ENCODE measurements around the gene PRDX5. TPM values are rescaled to one million over a fixed set of nuclear protein-coding genes. Genes with fewer than 3 reads are reported as not detected.
"Not testable (repeated sequence)": the region's sequence is repeated elsewhere in the genome, so short reads cannot be mapped to it uniquely, and the experiment has no call there.

The PRDX5 gene
- total RNA-seq, 1 donor from 2014 or later = 264 TPM

GRCh38 chr11:64314805-64315561 lies 2.9 kb upstream of the PRDX5 start:
- Mint-ChIP-seq H3K36me3 (ENCODE audit: low read depth, unreplicated experiment) (peaks cover 18% of the 10 kb centered on the region), H3K27ac (ENCODE audit: unreplicated experiment) (no peak overlapping the region), H3K4me1 (ENCODE audit: unreplicated experiment) (peaks cover 21% of the 10 kb centered on the region), H3K27me3 (ENCODE audit: unreplicated experiment) (peaks cover 19% of the 10 kb centered on the region), H3K4me3 (ENCODE audit: unreplicated experiment) (peak overlapping the region; percentile 47), H3K9me3 (ENCODE audit: unreplicated experiment) (no peaks in the 10 kb centered on the region)
- no peak for TF ChIP-seq CTCF (IDR thresholded peaks at IDR 0.05; ENCODE audit: unreplicated experiment)
- DNase-seq (ENCODE audit: low spot score) = no peak

GRCh38 chr11:64315667-64316526 lies 2.0 kb upstream of the PRDX5 start:
- Mint-ChIP-seq H3K27me3 (ENCODE audit: unreplicated experiment) (peaks cover 23% of the 10 kb centered on the region), H3K36me3 (ENCODE audit: low read depth, unreplicated experiment) (peaks cover 26% of the 10 kb centered on the region), H3K4me3 (ENCODE audit: unreplicated experiment) (peak overlapping the region; percentile 94), H3K4me1 (ENCODE audit: unreplicated experiment) (peaks cover 21% of the 10 kb centered on the region)
- H3K9me3 Mint-ChIP-seq (ENCODE audit: unreplicated experiment); DNase-seq (ENCODE audit: low spot score); H3K27ac Mint-ChIP-seq (ENCODE audit: unreplicated experiment): not testable (repeated sequence)

- Mint-ChIP-seq H3K36me3 (ENCODE audit: low read depth, unreplicated experiment) (peaks cover 33% of the 10 kb centered on the region), H3K27me3 (ENCODE audit: unreplicated experiment) (peaks cover 23% of the 10 kb centered on the region), H3K4me1 (ENCODE audit: unreplicated experiment) (peaks cover 22% of the 10 kb centered on the region), H3K4me3 (ENCODE audit: unreplicated experiment) (peak overlapping the region; percentile 94), H3K27ac (ENCODE audit: unreplicated experiment) (peak overlapping the region; percentile 92), H3K9me3 (ENCODE audit: unreplicated experiment) (no peaks in the 10 kb centered on the region)
- no peak for DNase-seq (ENCODE audit: low spot score)
- no peak for TF ChIP-seq CTCF (IDR thresholded peaks at IDR 0.05; ENCODE audit: unreplicated experiment)
Observed at GRCh38 chr11:64316672-64317324, 1.1 kb upstream of the PRDX5 start.

- peak; percentile 79 for DNase-seq (ENCODE audit: low spot score)
- Mint-ChIP-seq H3K27ac (ENCODE audit: unreplicated experiment) (peak within 1 kb of the TSS; percentile 92), H3K4me3 (ENCODE audit: unreplicated experiment) (peak within 1 kb of the TSS; percentile 94), H3K4me1 (ENCODE audit: unreplicated experiment) (peaks cover 22% of the 10 kb centered on the region), H3K9me3 (ENCODE audit: unreplicated experiment) (no peaks in the 10 kb centered on the region), H3K27me3 (ENCODE audit: unreplicated experiment) (peaks cover 22% of the 10 kb centered on the region), H3K36me3 (ENCODE audit: low read depth, unreplicated experiment) (peaks cover 34% of the 10 kb centered on the region)
- TF ChIP-seq CTCF (IDR thresholded peaks at IDR 0.05; ENCODE audit: unreplicated experiment) = no peak
Observed at GRCh38 chr11:64317325-64317960, 478 bp upstream of the PRDX5 start, which contains the start of gene TRMT112. Gene TRMT112 (minus strand): TSS chr11:64317559. CDS start chr11:64317526, 33 bp downstream.

Data from endothelial cell (in vitro differentiated cells).